Stomach smooth muscle (tissue), 2 donors: ENCODE results near the gene VWA3A.
"Not testable (repeated sequence)": the region's sequence is repeated elsewhere in the genome, so short reads cannot be mapped to it uniquely, and the experiment has no call there.

ENCODE experiments used
- H3K27ac ChIP-seq: one replicate; pipeline ENCODE4 v1.7.0; 2013; ENCODE audit warnings: mild to moderate bottlenecking, low read length, inconsistent platforms
- H3K27me3 ChIP-seq, 2 donors: one replicate each; pipeline ENCODE4 v1.7.0; 2013; ENCODE audit warnings: low read length in 2 of 2; ENCODE audit not compliant: insufficient read depth in 2 of 2, control insufficient read depth in 1 of 2
- H3K36me3 ChIP-seq, 2 donors: one replicate each; pipeline ENCODE4 v1.7.0; 2013; ENCODE audit warnings: low read length in 2 of 2; ENCODE audit not compliant: control insufficient read depth in 2 of 2, insufficient read depth in 2 of 2
- H3K4me1 ChIP-seq: one replicate; pipeline ENCODE4 v1.7.0; 2013; ENCODE audit warnings: low read length; ENCODE audit not compliant: control insufficient read depth, insufficient read depth
- H3K4me3 ChIP-seq, 2 donors: one replicate each; pipeline ENCODE4 v1.7.0; 2013; ENCODE audit warnings: low read length in 2 of 2
- H3K9ac ChIP-seq, 2 donors: one replicate each; pipeline ENCODE4 v1.7.0; 2013; ENCODE audit warnings: low read length in 2 of 2, mild to moderate bottlenecking in 1 of 2
- H3K9me3 ChIP-seq, 2 donors: one replicate each; pipeline ENCODE4 v1.7.0; 2013; ENCODE audit warnings: low read length in 2 of 2; ENCODE audit not compliant: control insufficient read depth in 2 of 2
- donor health status: healthy.
- donor health status: Pancreatic carcinoma.

The VWA3A gene

GRCh38 chr16:22092143-22092933 is at the start of gene VWA3A:
VWA3A (plus strand) TSS chr16:22092541; CDS start chr16:22092638, 97 bp downstream.
- Histone ChIP-seq H3K36me3 (no peaks in the 10 kb centered on the region), H3K27ac (no peak within 1 kb of the TSS), H3K9me3 (no peaks in the 10 kb centered on the region), H3K4me1 (no peaks in the 10 kb centered on the region), H3K9ac (no peak within 1 kb of the TSS), H3K4me3 (no peak within 1 kb of the TSS), H3K27me3 (peaks cover 3 to 4% of the 10 kb centered on the region in 2 donors)

- H3K27ac ChIP-seq, H3K4me1 ChIP-seq, H3K9ac ChIP-seq, H3K9me3 ChIP-seq, H3K36me3 ChIP-seq, H3K4me3 ChIP-seq, H3K27me3 ChIP-seq: not testable (repeated sequence)
Measured at GRCh38 chr16:22043882-22044281, 48.5 kb upstream of the VWA3A start.

GRCh38 chr16:22045888-22046287 is 46.5 kb upstream of the VWA3A start:
- H3K27ac ChIP-seq, H3K36me3 ChIP-seq, H3K4me3 ChIP-seq, H3K9me3 ChIP-seq, H3K4me1 ChIP-seq, H3K27me3 ChIP-seq, H3K9ac ChIP-seq: not testable (repeated sequence)

GRCh38 chr16:22050963-22051362 is 41.4 kb upstream of the VWA3A start:
- Histone ChIP-seq H3K36me3 (no peaks in the 10 kb centered on the region), H3K27ac (no peak overlapping the region), H3K9me3 (no peaks in the 10 kb centered on the region), H3K9ac (no peak overlapping the region), H3K27me3 (no peaks in the 10 kb centered on the region), H3K4me3 (no peak overlapping the region), H3K4me1 (no peaks in the 10 kb centered on the region)

GRCh38 chr16:22052980-22053379 is 39.4 kb upstream of the VWA3A start:
- Histone ChIP-seq H3K27me3 (no peaks in the 10 kb centered on the region), H3K9me3 (no peaks in the 10 kb centered on the region), H3K4me1 (no peaks in the 10 kb centered on the region), H3K4me3 (no peak overlapping the region), H3K9ac (no peak overlapping the region), H3K36me3 (no peaks in the 10 kb centered on the region), H3K27ac (no peak overlapping the region)

GRCh38 chr16:22053921-22054341 is 38.4 kb upstream of the VWA3A start:
- H3K9ac ChIP-seq = no peak overlapping the region
- H3K4me1 ChIP-seq = no peaks in the 10 kb centered on the region
- H3K27ac ChIP-seq = no peak overlapping the region
- H3K9me3 ChIP-seq = no peaks in the 10 kb centered on the region
- no peaks in the 10 kb centered on the region for H3K27me3 ChIP-seq
- no peak overlapping the region for H3K4me3 ChIP-seq
- H3K36me3 ChIP-seq = no peaks in the 10 kb centered on the region

- Histone ChIP-seq H3K9me3 (no peaks in the 10 kb centered on the region), H3K4me1 (no peaks in the 10 kb centered on the region), H3K4me3 (no peak overlapping the region), H3K36me3 (no peaks in the 10 kb centered on the region), H3K27ac (no peak overlapping the region), H3K27me3 (no peaks in the 10 kb centered on the region), H3K9ac (no peak overlapping the region)
Measured at GRCh38 chr16:22054847-22055590, 37.3 kb upstream of the VWA3A start.

- no peak overlapping the region for H3K27ac ChIP-seq
- no peaks in the 10 kb centered on the region for H3K4me1 ChIP-seq
- H3K9ac ChIP-seq = no peak overlapping the region
- H3K4me3 ChIP-seq = no peak overlapping the region
- no peaks in the 10 kb centered on the region for H3K36me3 ChIP-seq
- H3K27me3 ChIP-seq = no peaks in the 10 kb centered on the region
- H3K9me3 ChIP-seq = no peaks in the 10 kb centered on the region
Measured at GRCh38 chr16:22055881-22056280, 36.5 kb upstream of the VWA3A start.

GRCh38 chr16:22063888-22064467 is 28.4 kb upstream of the VWA3A start:
- Histone ChIP-seq H3K27me3 (no peaks in the 10 kb centered on the region), H3K4me3 (no peak overlapping the region), H3K27ac (no peak overlapping the region), H3K9ac (no peak overlapping the region), H3K36me3 (peaks cover 0 to 2% of the 10 kb centered on the region in 2 donors), H3K9me3 (no peaks in the 10 kb centered on the region), H3K4me1 (no peaks in the 10 kb centered on the region)

GRCh38 chr16:22065252-22065651 is 27.1 kb upstream of the VWA3A start:
- H3K36me3 ChIP-seq = peaks cover 0 to 2% of the 10 kb centered on the region in 2 donors
- no peaks in the 10 kb centered on the region for H3K27me3 ChIP-seq
- no peak overlapping the region for H3K9ac ChIP-seq
- peaks cover 1% of the 10 kb centered on the region for H3K4me1 ChIP-seq
- H3K27ac ChIP-seq = no peak overlapping the region
- no peak overlapping the region for H3K4me3 ChIP-seq
- H3K9me3 ChIP-seq = no peaks in the 10 kb centered on the region
